Panc1 (cell line): ENCODE data around the gene SAXO2. TPM values are rescaled to one million over a fixed set of nuclear protein-coding genes. Genes with fewer than 3 reads are reported as not detected.
"Not testable (repeated sequence)": the region's sequence is repeated elsewhere in the genome, so short reads cannot be mapped to it uniquely, and the experiment has no call there.

Experiments used
- ATAC-seq: fragments of 200-7000 bp; cut with Tn5 transposase; 2 replicates; pipeline ENCODE4 v1.9.1; 2020; ENCODE audit warnings: mild to moderate bottlenecking, moderate library complexity
- BruUV-seq: library from RNA; stranded (reverse); fragments of 400-500 nt; replicated peaks from 2 replicates; lab custom pipeline; 2021; lab: Mats Ljungman, UMichigan
- CTCF ChIA-PET: fragments of 300-600 bp; sonication (Branson Sonifier 250); formaldehyde crosslinking; loops from one replicate; lab custom pipeline; 2022; ENCODE audit warnings: antibody characterized with exemption; lab: Charles Lee
- POLR2A ChIA-PET: fragments of 300-600 bp; sonication (Branson Sonifier 250); formaldehyde crosslinking; loops from one replicate; lab custom pipeline; 2022; ENCODE audit warnings: antibody characterized with exemption; lab: Charles Lee
- DNase-seq: peaks from one replicate; pipeline ENCODE4 v3.0.0-alpha.2; 2010; ENCODE audit warnings: low read depth, low spot score
- H3K27ac ChIP-seq: 2 replicates; pipeline ENCODE4 v1.5.1; 2011; ENCODE audit warnings: mild to moderate bottlenecking, low read length, inconsistent platforms
- H3K27me3 ChIP-seq: fragments of 200-500 bp; sonication (Bioruptor generic); 2 replicates; pipeline ENCODE4 v1.6.0; 2014; ENCODE audit warnings: low read length, inconsistent platforms; ENCODE audit not compliant: control insufficient read depth, insufficient read depth
- H3K36me3 ChIP-seq: fragments of 200-500 bp; sonication (Bioruptor generic); 2 replicates; pipeline ENCODE4 v1.5.1; 2014; ENCODE audit warnings: inconsistent platforms, mild to moderate bottlenecking, low read length, moderate library complexity; ENCODE audit not compliant: control insufficient read depth, insufficient read depth
- H3K4me1 ChIP-seq: 2 replicates; pipeline ENCODE4 v1.5.1; 2011; ENCODE audit warnings: inconsistent platforms, mild to moderate bottlenecking, low read length, moderate library complexity; ENCODE audit not compliant: control insufficient read depth, insufficient read depth
- H3K4me3 ChIP-seq, 2 experiments: 2 replicates each; pipeline ENCODE4 v1.5.1; 2011 to 2012; ENCODE audit warnings: low read depth in 2 of 2, low read length in 2 of 2, mild to moderate bottlenecking in 2 of 2, inconsistent platforms in 1 of 2, moderate library complexity in 1 of 2
- H3K9me3 ChIP-seq: fragments of 200-500 bp; sonication (Bioruptor generic); 2 replicates; pipeline ENCODE4 v1.5.1; 2014; ENCODE audit warnings: low read depth, mild to moderate bottlenecking, inconsistent platforms, low read length, moderate library complexity; ENCODE audit not compliant: control insufficient read depth, insufficient read depth
- CTCF ChIP-seq: fragments of 450-650 bp; IDR thresholded peaks from 2 replicates; pipeline ENCODE4 v1.5.1; 2017; ENCODE audit warnings: mild to moderate bottlenecking
- POLR2AphosphoS5 ChIP-seq: IDR thresholded peaks from 2 replicates; pipeline ENCODE4 v1.6.1; 2012; ENCODE audit warnings: mild to moderate bottlenecking, low read depth, low read length, moderate library complexity
- SIN3A ChIP-seq: IDR thresholded peaks from 2 replicates; pipeline ENCODE4 v1.6.1; 2012; ENCODE audit warnings: low read depth, mild to moderate bottlenecking, low read length, moderate library complexity, borderline replicate concordance; ENCODE audit not compliant: insufficient read depth
- TCF7L2 ChIP-seq: IDR thresholded peaks from 2 replicates; pipeline ENCODE4 v1.6.1; 2011; ENCODE audit warnings: mild to moderate bottlenecking, low read depth, low read length, inconsistent platforms
- in situ Hi-C: cut with HindIII; loops from 2 replicates; pipeline ENCODE4 v1.10.0; 2016; ENCODE audit warnings: low sequenced_read_pairs, low pct_unique_long_range_greater_than_20kb
- intact Hi-C: fragments of 100-400 bp; cut with micrococcal nuclease; formaldehyde crosslinking; loops from one replicate; pipeline ENCODE4 v1.10.0; 2022; ENCODE audit not compliant: unreplicated experiment
- total RNA-seq: library from RNA; stranded (reverse); gene quantifications from one replicate; pipeline ENCODE4 v1.2.1, GENCODE V29; 2021; ENCODE audit not compliant: unreplicated experiment
- TF ChIP-seq, protein P1 (sequence below), 2 experiments: IDR thresholded peaks; 2 replicates each; pipeline ENCODE4 v1.6.1; 2011 to 2012; ENCODE audit warnings: low read depth in 2 of 2, control low read depth in 1 of 2, low read length in 1 of 2, mild to moderate bottlenecking in 1 of 2, moderate library complexity in 1 of 2; ENCODE audit not compliant: insufficient read depth in 1 of 2

Gene SAXO2
- total RNA-seq, 1 experiment from 2014 or later, result 1.1 TPM

DNA sequence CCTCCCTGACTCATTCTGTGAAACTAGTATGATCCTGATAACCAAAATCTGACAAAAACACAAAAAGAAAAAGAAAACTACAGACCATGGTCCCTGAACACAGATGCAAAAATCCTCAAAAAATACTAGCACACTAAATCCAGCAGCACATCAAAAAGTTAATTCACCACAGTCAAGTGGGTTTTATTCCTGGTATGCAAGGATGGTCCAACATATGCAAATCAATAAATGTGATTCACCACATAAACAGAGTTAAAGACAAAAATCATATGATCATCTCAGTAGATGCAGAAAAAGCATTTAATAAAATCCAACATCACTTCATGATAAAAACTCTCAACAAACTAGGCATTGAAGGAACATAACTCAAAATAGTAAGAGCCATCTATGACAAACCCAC, 12.8 kb downstream of the SAXO2 start:
- in situ Hi-C loops, result no loop called here
- peaks cover 6% of the 10 kb centered on the region for H3K27me3 ChIP-seq
- no TSS peak for BruUV-seq

DNA sequence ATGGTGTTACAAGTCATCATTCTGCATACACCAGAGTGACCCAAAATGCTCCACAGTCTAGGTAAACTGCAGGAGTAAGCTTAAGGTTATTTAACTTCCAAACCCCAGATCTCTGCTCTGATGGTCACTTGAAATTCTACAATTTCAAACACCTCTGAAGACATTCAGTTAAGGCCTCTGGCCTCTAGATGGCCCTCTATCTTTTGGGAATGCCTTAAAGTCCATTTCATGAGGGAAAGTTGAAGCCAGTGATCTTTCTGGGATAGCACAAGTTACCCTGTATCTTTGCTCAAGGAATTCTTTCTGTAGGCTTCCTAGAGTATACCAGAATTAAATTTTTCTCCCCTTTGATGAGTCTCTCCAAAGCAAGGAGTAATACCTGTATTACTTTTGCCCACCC, 18.7 kb downstream of the SAXO2 start:
- CTCF ChIA-PET, in situ Hi-C loops, POLR2A ChIA-PET: not testable (repeated sequence)

More for the DNA sequence above, 12.8 kb downstream of the SAXO2 start:
- POLR2A ChIA-PET, result no interaction called here
- CTCF ChIA-PET, result no interaction called here
- no peak overlapping the region for H3K27ac ChIP-seq
- ATAC-seq (no peak), DNase-seq (no peak)
- no peaks in the 10 kb centered on the region for H3K4me1 ChIP-seq
- intact Hi-C loops, result no loop called here
- H3K4me3 ChIP-seq, result no peak overlapping the region
- H3K9me3 ChIP-seq, result peaks cover 3% of the 10 kb centered on the region; the same call in 1 of the 2 replicates
- TF ChIP-seq POLR2AphosphoS5 (no peak), TCF7L2 (no peak), SIN3A (no peak), CTCF (no peak)
- TF ChIP-seq, protein P1, sequence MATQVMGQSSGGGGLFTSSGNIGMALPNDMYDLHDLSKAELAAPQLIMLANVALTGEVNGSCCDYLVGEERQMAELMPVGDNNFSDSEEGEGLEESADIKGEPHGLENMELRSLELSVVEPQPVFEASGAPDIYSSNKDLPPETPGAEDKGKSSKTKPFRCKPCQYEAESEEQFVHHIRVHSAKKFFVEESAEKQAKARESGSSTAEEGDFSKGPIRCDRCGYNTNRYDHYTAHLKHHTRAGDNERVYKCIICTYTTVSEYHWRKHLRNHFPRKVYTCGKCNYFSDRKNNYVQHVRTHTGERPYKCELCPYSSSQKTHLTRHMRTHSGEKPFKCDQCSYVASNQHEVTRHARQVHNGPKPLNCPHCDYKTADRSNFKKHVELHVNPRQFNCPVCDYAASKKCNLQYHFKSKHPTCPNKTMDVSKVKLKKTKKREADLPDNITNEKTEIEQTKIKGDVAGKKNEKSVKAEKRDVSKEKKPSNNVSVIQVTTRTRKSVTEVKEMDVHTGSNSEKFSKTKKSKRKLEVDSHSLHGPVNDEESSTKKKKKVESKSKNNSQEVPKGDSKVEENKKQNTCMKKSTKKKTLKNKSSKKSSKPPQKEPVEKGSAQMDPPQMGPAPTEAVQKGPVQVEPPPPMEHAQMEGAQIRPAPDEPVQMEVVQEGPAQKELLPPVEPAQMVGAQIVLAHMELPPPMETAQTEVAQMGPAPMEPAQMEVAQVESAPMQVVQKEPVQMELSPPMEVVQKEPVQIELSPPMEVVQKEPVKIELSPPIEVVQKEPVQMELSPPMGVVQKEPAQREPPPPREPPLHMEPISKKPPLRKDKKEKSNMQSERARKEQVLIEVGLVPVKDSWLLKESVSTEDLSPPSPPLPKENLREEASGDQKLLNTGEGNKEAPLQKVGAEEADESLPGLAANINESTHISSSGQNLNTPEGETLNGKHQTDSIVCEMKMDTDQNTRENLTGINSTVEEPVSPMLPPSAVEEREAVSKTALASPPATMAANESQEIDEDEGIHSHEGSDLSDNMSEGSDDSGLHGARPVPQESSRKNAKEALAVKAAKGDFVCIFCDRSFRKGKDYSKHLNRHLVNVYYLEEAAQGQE (IDR thresholded peaks at IDR 0.05; ENCODE audit: insufficient read depth in 1 of 2, low read depth in 2 of 2, low read length in 1 of 2), result no peak
- H3K36me3 ChIP-seq, result no peaks in the 10 kb centered on the region

GRCh38 chr15:82282386-82282785, 19.8 kb downstream of the SAXO2 start:
- in situ Hi-C loops, ATAC-seq: not testable (repeated sequence)

More for the DNA sequence above, 18.7 kb downstream of the SAXO2 start:
- H3K27me3 ChIP-seq, H3K4me3 ChIP-seq, H3K9me3 ChIP-seq, DNase-seq, H3K36me3 ChIP-seq, intact Hi-C loops, H3K27ac ChIP-seq, H3K4me1 ChIP-seq, BruUV-seq: not testable (repeated sequence)
- peak; percentile 65 for TF ChIP-seq CTCF
- ATAC-seq, result peak; percentile 86

GRCh38 chr15:82284381-82284780, 21.8 kb downstream of the SAXO2 start:
- in situ Hi-C loops, BruUV-seq, H3K27ac ChIP-seq, DNase-seq, CTCF ChIA-PET, H3K36me3 ChIP-seq, H3K27me3 ChIP-seq, H3K4me3 ChIP-seq, POLR2A ChIA-PET, H3K9me3 ChIP-seq, intact Hi-C loops, H3K4me1 ChIP-seq, ATAC-seq: not testable (repeated sequence)

More at GRCh38 chr15:82282386-82282785, 19.8 kb downstream of the SAXO2 start:
- BruUV-seq, CTCF ChIA-PET, H3K4me3 ChIP-seq, H3K27ac ChIP-seq, POLR2A ChIA-PET, H3K4me1 ChIP-seq, H3K9me3 ChIP-seq, intact Hi-C loops, DNase-seq, H3K27me3 ChIP-seq, H3K36me3 ChIP-seq: not testable (repeated sequence)

DNA sequence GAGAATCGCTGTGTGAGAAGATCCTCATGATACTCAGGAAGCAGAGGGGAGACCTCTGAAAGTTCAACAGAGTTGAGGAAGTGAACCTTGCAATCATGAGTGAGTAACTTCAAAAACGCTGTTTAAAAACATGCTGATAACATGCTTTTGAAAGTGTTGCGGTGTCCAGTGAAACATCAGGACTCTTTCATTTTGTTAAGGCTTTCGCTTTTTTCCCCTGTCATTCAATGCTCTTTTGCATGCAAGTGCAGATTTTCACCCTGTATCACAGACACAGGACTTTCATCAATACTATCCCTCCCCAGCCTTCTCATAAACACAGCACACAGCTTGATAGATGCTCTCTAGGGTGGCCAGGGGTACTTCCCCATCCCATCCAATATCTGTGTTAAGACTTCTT, 23.9 kb downstream of the SAXO2 start:
- H3K27ac ChIP-seq, POLR2A ChIA-PET, H3K4me3 ChIP-seq, CTCF ChIA-PET, H3K27me3 ChIP-seq, intact Hi-C loops, BruUV-seq, DNase-seq, H3K36me3 ChIP-seq, in situ Hi-C loops, H3K4me1 ChIP-seq, ATAC-seq, H3K9me3 ChIP-seq: not testable (repeated sequence)
